ENCODE measurements around the gene KRT4.

KRT4 gene

DNA sequence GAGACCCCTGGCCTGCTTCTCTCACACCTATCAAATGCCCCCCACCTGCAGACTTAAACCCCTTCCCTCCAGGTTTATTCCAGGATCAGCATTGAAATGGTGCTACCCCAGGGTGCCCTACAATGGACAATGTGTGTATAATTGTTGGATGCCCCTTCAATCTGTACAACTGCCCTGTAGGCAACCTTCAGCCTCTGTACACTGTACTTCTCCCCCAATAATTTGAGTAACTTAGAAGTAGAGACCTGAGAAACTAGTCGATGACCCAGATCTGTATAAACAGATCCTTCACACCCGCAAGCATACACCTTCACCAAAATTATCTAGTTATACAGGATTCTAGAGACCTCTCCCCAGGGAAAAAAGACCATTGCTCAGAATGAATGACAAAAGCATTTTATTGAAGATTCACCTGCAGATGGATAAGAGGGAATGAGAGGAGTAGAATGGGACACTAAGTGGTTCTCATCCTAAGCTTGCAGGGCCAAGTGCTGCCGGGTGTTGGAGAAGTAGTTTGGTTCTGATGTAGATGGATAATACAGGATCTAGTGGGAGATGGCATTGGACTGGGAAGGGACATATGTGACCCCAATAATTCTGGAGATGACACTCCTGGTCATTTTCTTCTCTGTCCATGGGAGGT lies 7.6 kb downstream of the KRT4 start:
- POLR2A ChIA-PET, result no interaction called here
- DNase-seq (ENCODE audit: extremely low spot score), result no peak
- TF ChIP-seq NFRKB (IDR thresholded peaks at IDR 0.05) (no peak), SP1 (IDR thresholded peaks at IDR 0.05) (no peak), L3MBTL2 (conservative IDR thresholded peaks at IDR 0.05) (no peak), BHLHE40 (IDR thresholded peaks at IDR 0.05; ENCODE audit: borderline replicate concordance) (no peak), LEF1 (IDR thresholded peaks at IDR 0.05; ENCODE audit: borderline replicate concordance) (no peak), SUZ12 (IDR thresholded peaks at IDR 0.05) (no peak), FOXK2 (IDR thresholded peaks at IDR 0.05) (no peak), TARDBP (IDR thresholded peaks at IDR 0.05) (no peak), FOXA1 (IDR thresholded peaks at IDR 0.05) (no peak), ELF4 (IDR thresholded peaks at IDR 0.05) (no peak), ZNF384 (IDR thresholded peaks at IDR 0.05) (no peak), FOXM1 (IDR thresholded peaks at IDR 0.05; ENCODE audit: borderline replicate concordance) (no peak), ARNT (IDR thresholded peaks at IDR 0.05) (no peak), CTBP1 (IDR thresholded peaks at IDR 0.05; ENCODE audit: borderline replicate concordance) (no peak), HDGF (IDR thresholded peaks at IDR 0.05; ENCODE audit: borderline replicate concordance) (no peak), PKNOX1 (IDR thresholded peaks at IDR 0.05) (no peak)
- CTCF ChIA-PET, result no interaction called here

DNA sequence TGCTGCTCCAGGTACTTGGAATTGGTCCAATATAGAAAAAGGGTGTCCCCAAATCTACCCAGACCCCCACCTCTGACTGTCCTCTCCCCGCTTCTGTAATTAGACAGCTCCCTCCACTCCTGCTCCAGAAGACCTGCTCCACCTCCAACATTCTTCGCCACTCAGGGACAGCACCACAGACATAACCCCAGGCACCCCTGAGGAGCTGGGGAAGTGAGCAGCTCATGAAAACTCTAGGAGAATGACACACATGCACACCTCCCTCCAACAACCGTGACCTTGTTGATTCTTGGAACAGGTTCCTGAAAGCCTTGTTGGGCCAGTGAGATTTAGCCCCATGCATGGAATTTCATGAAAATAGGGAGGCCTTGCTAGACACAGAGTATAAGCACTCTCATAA lies 8.2 kb downstream of the KRT4 start:
- ChIA-PET CTCF (no interaction called here), POLR2A (no interaction called here)
- no peak for DNase-seq (ENCODE audit: extremely low spot score)
- TF ChIP-seq ARNT (IDR thresholded peaks at IDR 0.05), result no peak
- TF ChIP-seq FOXM1 (IDR thresholded peaks at IDR 0.05; ENCODE audit: borderline replicate concordance), result no peak
- TF ChIP-seq FOXA1 (IDR thresholded peaks at IDR 0.05), result no peak
- TF ChIP-seq ELF4 (IDR thresholded peaks at IDR 0.05), result no peak

GRCh38 chr12:52805000-52805399 lies 8.9 kb downstream of the KRT4 start:
- ChIA-PET POLR2A (no interaction called here), CTCF (interaction anchor here (0.6 kb wide), 1 partner anchor 275 kb away, joined by 3 read pairs; no protein-coding TSS in a partner anchor)
- TF ChIP-seq FOXA1 (IDR thresholded peaks at IDR 0.05), result no peak
- TF ChIP-seq ARNT (IDR thresholded peaks at IDR 0.05), result no peak
- TF ChIP-seq NFRKB (IDR thresholded peaks at IDR 0.05), result no peak
- TF ChIP-seq TARDBP (IDR thresholded peaks at IDR 0.05), result no peak
- no peak for TF ChIP-seq PKNOX1 (IDR thresholded peaks at IDR 0.05)
- TF ChIP-seq ZNF384 (IDR thresholded peaks at IDR 0.05), result no peak
- no peak for TF ChIP-seq LEF1 (IDR thresholded peaks at IDR 0.05; ENCODE audit: borderline replicate concordance)
- DNase-seq (ENCODE audit: extremely low spot score), result no peak

- no peak for DNase-seq (ENCODE audit: extremely low spot score)
- TF ChIP-seq BHLHE40 (IDR thresholded peaks at IDR 0.05; ENCODE audit: borderline replicate concordance) (no peak), LEF1 (IDR thresholded peaks at IDR 0.05; ENCODE audit: borderline replicate concordance) (no peak), FOXM1 (IDR thresholded peaks at IDR 0.05; ENCODE audit: borderline replicate concordance) (no peak), FOXK2 (IDR thresholded peaks at IDR 0.05) (no peak), ZNF384 (IDR thresholded peaks at IDR 0.05) (no peak), L3MBTL2 (conservative IDR thresholded peaks at IDR 0.05) (no peak), HDGF (IDR thresholded peaks at IDR 0.05; ENCODE audit: borderline replicate concordance) (no peak), SUZ12 (IDR thresholded peaks at IDR 0.05) (no peak)
- POLR2A ChIA-PET, result no interaction called here
- CTCF ChIA-PET, result interaction anchor here (0.9 kb wide), 1 partner anchor 11 kb away, joined by 3 read pairs; no protein-coding TSS in a partner anchor
Observed at GRCh38 chr12:52802442-52802841, 11.5 kb downstream of the KRT4 start.

DNA sequence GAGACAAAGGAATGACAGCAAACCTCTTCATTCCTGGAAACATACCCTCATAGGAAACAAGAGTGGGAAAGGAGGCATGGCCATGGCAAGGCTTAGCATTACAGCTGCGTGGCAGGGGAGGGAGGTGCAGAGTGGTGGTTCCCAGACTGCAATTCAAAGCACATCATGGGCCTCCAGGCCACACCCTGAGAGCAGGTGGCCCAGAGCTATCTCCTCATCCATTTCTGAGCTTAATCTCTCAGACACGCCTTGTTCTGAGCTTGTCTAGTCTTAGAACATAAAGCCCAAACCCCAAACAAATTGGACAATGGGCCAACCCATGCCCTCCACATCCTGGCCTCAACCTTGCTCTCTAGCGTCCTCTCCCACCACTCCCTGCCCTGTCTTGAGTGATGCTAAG lies 12.1 kb downstream of the KRT4 start:
- CTCF ChIA-PET, result interaction anchor here (0.9 kb wide), 1 partner anchor 11 kb away, joined by 3 read pairs; no protein-coding TSS in a partner anchor

GRCh38 chr12:52800259-52800917 lies 13.5 kb downstream of the KRT4 start:
- no peak for TF ChIP-seq CTBP1 (IDR thresholded peaks at IDR 0.05; ENCODE audit: borderline replicate concordance)
- TF ChIP-seq L3MBTL2 (conservative IDR thresholded peaks at IDR 0.05), result no peak
- TF ChIP-seq FOXM1 (IDR thresholded peaks at IDR 0.05; ENCODE audit: borderline replicate concordance), result no peak
- no peak for TF ChIP-seq ARNT (IDR thresholded peaks at IDR 0.05)
- DNase-seq (ENCODE audit: extremely low spot score), result no peak
- ChIA-PET POLR2A (no interaction called here), CTCF (no interaction called here)

More for the DNA sequence above, 12.1 kb downstream of the KRT4 start:
- no peak for DNase-seq (ENCODE audit: extremely low spot score)
- POLR2A ChIA-PET, result no interaction called here
- TF ChIP-seq BHLHE40 (IDR thresholded peaks at IDR 0.05; ENCODE audit: borderline replicate concordance) (no peak), FOXK2 (IDR thresholded peaks at IDR 0.05) (no peak), HDGF (IDR thresholded peaks at IDR 0.05; ENCODE audit: borderline replicate concordance) (no peak), L3MBTL2 (conservative IDR thresholded peaks at IDR 0.05) (no peak), NFRKB (IDR thresholded peaks at IDR 0.05) (no peak), CTBP1 (IDR thresholded peaks at IDR 0.05; ENCODE audit: borderline replicate concordance) (no peak)

GRCh38 chr12:52799505-52800211 lies 14.3 kb downstream of the KRT4 start:
- TF ChIP-seq FOXA1 (IDR thresholded peaks at IDR 0.05), result no peak
- TF ChIP-seq NFRKB (IDR thresholded peaks at IDR 0.05), result no peak
- no peak for TF ChIP-seq BHLHE40 (IDR thresholded peaks at IDR 0.05; ENCODE audit: borderline replicate concordance)
- POLR2A ChIA-PET, result no interaction called here
- CTCF ChIA-PET, result no interaction called here
- no peak for DNase-seq (ENCODE audit: extremely low spot score)

Measured in HEK293T (cell line).